DMS 273 treated with DMSO at 0.1 percent for 48 hours (cell line): ENCODE measurements around the gene TMEM229B.

Experiments
- DNase-seq: peaks from one replicate; lab custom pipeline; 2025; lab: John Stamatoyannopoulos, UW

TMEM229B gene

DNA sequence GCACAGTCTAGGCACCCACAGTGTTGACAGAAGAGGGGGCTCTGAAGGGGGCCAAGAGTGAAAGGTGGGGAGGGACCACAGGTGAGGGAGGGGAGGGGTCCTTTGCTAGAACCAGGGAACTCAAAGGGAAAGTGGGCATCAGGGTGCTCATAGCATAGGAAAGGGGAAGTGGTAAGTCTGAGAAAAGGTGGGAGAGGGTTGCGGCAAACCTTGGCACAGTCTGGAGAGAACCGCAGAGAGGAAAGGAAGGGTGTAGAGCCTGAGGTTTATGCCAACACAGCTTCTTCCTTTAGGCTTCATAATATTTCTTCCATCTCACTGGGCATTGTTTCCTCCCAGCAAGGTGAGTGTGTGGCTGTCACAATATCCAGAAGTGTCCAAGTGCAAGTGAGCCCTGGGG is 65.1 kb downstream of the TMEM229B start:
- DNase-seq = no peak

DNA sequence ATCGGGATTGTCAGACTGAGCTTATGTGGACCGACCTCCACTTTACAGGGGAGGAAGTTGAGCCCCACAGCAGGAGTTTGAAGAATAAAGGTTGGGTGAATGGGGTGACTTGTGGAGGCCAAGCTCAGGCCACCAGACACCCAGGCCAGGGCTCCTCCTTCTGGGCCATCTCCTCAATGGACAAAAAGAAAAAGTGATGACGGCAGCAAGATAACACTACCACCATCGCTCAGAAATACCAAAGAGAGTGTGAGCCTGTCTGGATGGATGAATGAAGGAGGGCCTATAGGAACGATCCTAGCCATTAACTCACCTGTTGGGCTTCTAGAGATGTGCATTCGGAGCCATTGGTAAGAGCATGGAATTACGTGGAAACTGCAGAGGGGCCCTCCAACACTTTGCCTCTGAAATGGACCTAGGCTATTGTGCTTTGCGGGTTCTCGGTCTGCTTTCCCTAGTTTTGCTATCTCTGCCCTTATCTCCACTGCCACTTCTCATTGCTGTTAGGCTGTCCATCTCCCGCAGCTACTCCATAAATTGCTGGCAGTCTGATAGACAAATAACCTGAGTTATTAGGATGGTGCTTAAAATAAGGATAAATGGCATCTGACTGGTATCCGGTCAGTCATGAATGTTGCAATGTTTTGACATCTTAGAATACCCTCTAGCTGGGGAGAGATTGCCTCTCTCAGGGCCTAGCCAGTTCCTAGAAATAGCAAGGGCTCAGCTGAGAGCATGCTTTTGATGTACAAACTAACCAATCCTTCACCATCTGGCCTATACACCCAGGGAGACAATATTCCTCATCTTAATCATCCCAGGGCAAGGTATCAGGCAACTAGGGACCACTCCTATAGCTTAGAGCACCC is 66.9 kb downstream of the TMEM229B start:
- DNase-seq = no peak
